NCI-H2107 treated with DMSO at 0.1 percent for 48 hours (cell line): ENCODE data around the gene CST2.
"Not testable (repeated sequence)": the region's sequence is repeated elsewhere in the genome, so short reads cannot be mapped to it uniquely, and the experiment has no call there.

ENCODE experiments used
- DNase-seq: peaks from one replicate; lab custom pipeline; 2025; ENCODE audit not compliant: unreplicated experiment; lab: John Stamatoyannopoulos, UW

CST2 gene

GRCh38 chr20:23826541-23827021 is at the start of gene CST2:
Gene CST2, minus strand, starts transcription at chr20:23826729. Its CDS starts 69 bp downstream, at chr20:23826660.
- DNase-seq, result no peak

- no peak for DNase-seq
These were observed 49.2 kb upstream of the CST2 start for GRCh38 chr20:23875606-23876237.

GRCh38 chr20:23874747-23875146 is 48.2 kb upstream of the CST2 start:
- no peak for DNase-seq

- no peak for DNase-seq
These were observed 47.0 kb upstream of the CST2 start for GRCh38 chr20:23873370-23874015.

GRCh38 chr20:23872065-23872464 is 45.5 kb upstream of the CST2 start:
- no peak for DNase-seq

- DNase-seq, result no peak
These were observed 43.9 kb upstream of the CST2 start for GRCh38 chr20:23870461-23870860.

- DNase-seq, result no peak
These were observed 43.0 kb upstream of the CST2 start for GRCh38 chr20:23869520-23869919.

- DNase-seq, result no peak
These were observed 41.8 kb upstream of the CST2 start for GRCh38 chr20:23868321-23868720.

- DNase-seq, result no peak
These were observed 40.7 kb upstream of the CST2 start for GRCh38 chr20:23867152-23867776.

- DNase-seq, result not testable (repeated sequence)
These were observed 34.2 kb upstream of the CST2 start for GRCh38 chr20:23860771-23861170.

GRCh38 chr20:23857962-23858595 is 31.6 kb upstream of the CST2 start:
- DNase-seq, result no peak

- no peak for DNase-seq
These were observed 30.2 kb upstream of the CST2 start for GRCh38 chr20:23856736-23857135.

GRCh38 chr20:23856226-23856625 is 29.7 kb upstream of the CST2 start:
- DNase-seq, result no peak

- DNase-seq, result no peak
These were observed 15.2 kb upstream of the CST2 start for GRCh38 chr20:23841693-23842092.

- DNase-seq, result no peak
These were observed 9.2 kb upstream of the CST2 start for GRCh38 chr20:23835716-23836115.

- no peak for DNase-seq
These were observed 6.4 kb upstream of the CST2 start for GRCh38 chr20:23832775-23833513.

GRCh38 chr20:23831961-23832360 is 5.4 kb upstream of the CST2 start:
- not testable (repeated sequence) for DNase-seq

GRCh38 chr20:23823621-23824324 is 2.8 kb downstream of the CST2 start:
- DNase-seq, result no peak

GRCh38 chr20:23823111-23823510 is 3.4 kb downstream of the CST2 start:
- DNase-seq, result no peak

GRCh38 chr20:23820493-23820892 is 6.0 kb downstream of the CST2 start:
- no peak for DNase-seq
